ENCODE measurements around the gene ARHGAP27.
"Not testable (repeated sequence)": the region's sequence is repeated elsewhere in the genome, so short reads cannot be mapped to it uniquely, and the experiment has no call there.

The ARHGAP27 gene
- 75.1 to 105 reads per million in 2 donors for total RNA-seq

GRCh38 chr17:45432405-45433158 lies at the start of gene ARHGAP27:
Gene ARHGAP27 (minus strand): TSS chr17:45432870. CDS start chr17:45430279, 2,591 bp downstream.
- no peak for DNase-seq

- DNase-seq: not testable (repeated sequence)
Observed at GRCh38 chr17:45482317-45482716, 49.6 kb upstream of the ARHGAP27 start.

GRCh38 chr17:45475436-45475835 lies 42.8 kb upstream of the ARHGAP27 start:
- DNase-seq: not testable (repeated sequence)

GRCh38 chr17:45472249-45472648 lies 39.6 kb upstream of the ARHGAP27 start:
- DNase-seq: not testable (repeated sequence)

GRCh38 chr17:45469204-45469563 lies 36.5 kb upstream of the ARHGAP27 start:
- DNase-seq: not testable (repeated sequence)

GRCh38 chr17:45468293-45469203 lies 35.9 kb upstream of the ARHGAP27 start:
- DNase-seq: not testable (repeated sequence)

GRCh38 chr17:45461524-45462327 lies 29.1 kb upstream of the ARHGAP27 start:
- DNase-seq: not testable (repeated sequence)

- not testable (repeated sequence) for DNase-seq
Observed at GRCh38 chr17:45460422-45460821, 27.8 kb upstream of the ARHGAP27 start.

- not testable (repeated sequence) for DNase-seq
Observed at GRCh38 chr17:45454341-45454740, 21.7 kb upstream of the ARHGAP27 start.

- DNase-seq: not testable (repeated sequence)
Observed at GRCh38 chr17:45453731-45454130, 21.1 kb upstream of the ARHGAP27 start.

- DNase-seq: not testable (repeated sequence)
Observed at GRCh38 chr17:45453225-45453534, 20.5 kb upstream of the ARHGAP27 start.

GRCh38 chr17:45452329-45453224 lies 19.9 kb upstream of the ARHGAP27 start:
- not testable (repeated sequence) for DNase-seq

- not testable (repeated sequence) for DNase-seq
Observed at GRCh38 chr17:45451660-45452059, 19.0 kb upstream of the ARHGAP27 start.

GRCh38 chr17:45451131-45451530 lies 18.5 kb upstream of the ARHGAP27 start:
- DNase-seq: no peak

- not testable (repeated sequence) for DNase-seq
Observed at GRCh38 chr17:45449708-45450329, 17.1 kb upstream of the ARHGAP27 start.

GRCh38 chr17:45449260-45449659 lies 16.6 kb upstream of the ARHGAP27 start:
- not testable (repeated sequence) for DNase-seq

- not testable (repeated sequence) for DNase-seq
Observed at GRCh38 chr17:45448483-45448882, 15.8 kb upstream of the ARHGAP27 start.

GRCh38 chr17:45448066-45448465 lies 15.4 kb upstream of the ARHGAP27 start:
- not testable (repeated sequence) for DNase-seq

- not testable (repeated sequence) for DNase-seq
Observed at GRCh38 chr17:45447650-45448049, 15.0 kb upstream of the ARHGAP27 start.

GRCh38 chr17:45446872-45447625 lies 14.4 kb upstream of the ARHGAP27 start:
- not testable (repeated sequence) for DNase-seq
